ENCODE measurements around the gene PPA1.

- TF ChIP-seq, protein P1, sequence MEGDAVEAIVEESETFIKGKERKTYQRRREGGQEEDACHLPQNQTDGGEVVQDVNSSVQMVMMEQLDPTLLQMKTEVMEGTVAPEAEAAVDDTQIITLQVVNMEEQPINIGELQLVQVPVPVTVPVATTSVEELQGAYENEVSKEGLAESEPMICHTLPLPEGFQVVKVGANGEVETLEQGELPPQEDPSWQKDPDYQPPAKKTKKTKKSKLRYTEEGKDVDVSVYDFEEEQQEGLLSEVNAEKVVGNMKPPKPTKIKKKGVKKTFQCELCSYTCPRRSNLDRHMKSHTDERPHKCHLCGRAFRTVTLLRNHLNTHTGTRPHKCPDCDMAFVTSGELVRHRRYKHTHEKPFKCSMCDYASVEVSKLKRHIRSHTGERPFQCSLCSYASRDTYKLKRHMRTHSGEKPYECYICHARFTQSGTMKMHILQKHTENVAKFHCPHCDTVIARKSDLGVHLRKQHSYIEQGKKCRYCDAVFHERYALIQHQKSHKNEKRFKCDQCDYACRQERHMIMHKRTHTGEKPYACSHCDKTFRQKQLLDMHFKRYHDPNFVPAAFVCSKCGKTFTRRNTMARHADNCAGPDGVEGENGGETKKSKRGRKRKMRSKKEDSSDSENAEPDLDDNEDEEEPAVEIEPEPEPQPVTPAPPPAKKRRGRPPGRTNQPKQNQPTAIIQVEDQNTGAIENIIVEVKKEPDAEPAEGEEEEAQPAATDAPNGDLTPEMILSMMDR (IDR thresholded peaks at IDR 0.05 in 8 of 11, conservative IDR thresholded peaks at IDR 0.05 in 3 of 11) = no peak
- TF ChIP-seq POLR2AphosphoS5 (IDR thresholded peaks at IDR 0.05) (no peak), POLR2A (IDR thresholded peaks at IDR 0.05) (no peak)
Measured at GRCh38 chr10:70178139-70178725, 55.0 kb downstream of the PPA1 start.

Measured in spleen (tissue), 7 donors.